ENCODE data around the gene PRPF38B. TPM values are rescaled to one million over a fixed set of nuclear protein-coding genes. Genes with fewer than 3 reads are reported as not detected.
A peak's percentile ranks its signal among the peaks of the same experiment; 100 is the strongest.

The PRPF38B gene
- 10 to 100 TPM; 85.9 to 91.2 TPM for total RNA-seq

DNA sequence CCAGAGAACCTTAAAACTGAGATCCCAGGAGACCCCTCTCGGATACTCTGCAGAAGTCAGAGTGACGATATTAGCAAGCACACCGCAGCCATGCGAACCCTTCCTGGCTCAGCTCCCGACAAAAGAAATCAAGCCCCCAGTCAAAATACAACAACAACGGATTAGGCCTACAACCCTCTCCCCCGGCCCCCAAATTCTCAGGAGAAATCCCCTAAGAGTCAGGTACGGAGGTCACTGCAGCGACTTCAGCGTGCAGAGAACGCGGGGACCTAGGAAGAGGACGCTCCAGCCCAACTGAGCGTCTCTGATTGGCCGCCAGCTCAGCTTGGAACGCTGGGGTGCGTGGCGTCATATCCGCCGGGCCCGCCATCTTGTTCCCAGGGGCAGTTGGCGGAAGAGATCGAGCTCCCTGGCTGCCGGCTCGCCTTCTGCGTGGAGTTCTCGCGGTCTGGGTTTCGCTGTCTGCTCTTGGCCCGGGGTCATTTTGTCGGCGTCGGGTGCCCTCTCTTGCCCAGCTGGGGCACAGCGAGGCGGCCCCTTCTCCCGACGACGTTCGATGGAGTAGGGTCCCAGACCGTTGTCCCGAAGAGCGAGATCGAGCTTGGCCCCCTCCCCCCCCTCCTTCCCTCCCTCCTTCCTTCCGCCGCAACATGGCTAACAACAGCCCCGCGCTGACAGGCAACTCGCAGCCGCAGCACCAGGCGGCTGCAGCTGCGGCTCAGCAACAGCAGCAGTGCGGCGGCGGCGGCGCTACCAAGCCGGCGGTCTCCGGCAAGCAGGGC lies at the start of gene PRPF38B:
PRPF38B (plus strand) TSS at position 369 of the 782 bp plus-strand sequence; CDS start at position 651, 282 bp downstream.
- ATAC-seq (ENCODE audit: low read depth) (peak; percentile 84), DNase-seq (peak; percentile 93)
- peak within 1 kb of the TSS; percentile 95 for H3K4me3 Mint-ChIP-seq
- peaks cover 28% of the 10 kb centered on the region for H3K36me3 Mint-ChIP-seq
- peaks cover 2% of the 10 kb centered on the region for H3K27me3 Mint-ChIP-seq
- no peaks in the 10 kb centered on the region for H3K9me3 Mint-ChIP-seq
- POLR2A ChIA-PET, result interaction anchor here (0.5 to 5.6 kb wide), 38 partner anchors 10 to 1647 kb away, joined by 3 to 258 read pairs (median 5); partner anchors contain the start of genes CLCC1, EEIG2, GPSM2 and HENMT1
- H3K4me1 Mint-ChIP-seq, result peaks cover 28% of the 10 kb centered on the region
- peak within 1 kb of the TSS; percentile 99 for H3K27ac Mint-ChIP-seq

GRCh38 chr1:108643492-108644335 lies 48.4 kb upstream of the PRPF38B start:
- POLR2A ChIA-PET, result interaction anchor here (0.7 to 7.9 kb wide), 10 partner anchors 17 to 457 kb away, joined by 3 to 258 read pairs (median 4); partner anchors contain the start of genes EEIG2, HENMT1, PRPF38B and SLC25A24
- H3K27me3 Mint-ChIP-seq, result no peaks in the 10 kb centered on the region
- H3K4me1 Mint-ChIP-seq, result peaks cover 65% of the 10 kb centered on the region
- peaks cover 29% of the 10 kb centered on the region for H3K36me3 Mint-ChIP-seq
- peak overlapping the region; percentile 20 for H3K4me3 Mint-ChIP-seq
- H3K27ac Mint-ChIP-seq, result peak overlapping the region; percentile 97
- ATAC-seq (ENCODE audit: low read depth), result no peak
- H3K9me3 Mint-ChIP-seq, result no peaks in the 10 kb centered on the region
- no peak for DNase-seq

DNA sequence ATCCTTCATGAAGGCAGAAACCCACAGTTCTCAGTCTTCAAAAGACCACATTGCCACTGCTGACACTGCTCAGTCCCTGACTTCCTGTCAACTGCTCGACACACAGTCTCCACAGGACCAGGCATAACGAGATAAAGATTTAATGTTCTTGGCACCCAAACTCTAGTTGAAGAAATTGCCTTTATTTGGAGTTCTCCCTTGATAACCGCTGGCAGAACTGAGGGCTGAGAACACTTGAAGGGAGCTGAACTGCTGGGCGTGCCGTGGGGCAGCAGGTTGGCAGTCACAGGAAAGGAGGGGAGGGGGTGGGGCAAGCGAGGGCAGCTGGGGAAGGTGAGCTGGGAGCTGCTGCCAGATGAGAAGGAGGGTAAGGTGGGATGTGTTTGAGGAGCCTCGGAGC lies 47.1 kb upstream of the PRPF38B start:
- peaks cover 62% of the 10 kb centered on the region for H3K4me1 Mint-ChIP-seq
- no peaks in the 10 kb centered on the region for H3K9me3 Mint-ChIP-seq
- H3K4me3 Mint-ChIP-seq, result peak overlapping the region; percentile 78
- ATAC-seq (ENCODE audit: low read depth) (peak; percentile 61), DNase-seq (peak; percentile 49)
- peak overlapping the region; percentile 97 for H3K27ac Mint-ChIP-seq
- H3K36me3 Mint-ChIP-seq, result peaks cover 36% of the 10 kb centered on the region
- POLR2A ChIA-PET, result interaction anchor here (0.7 to 7.9 kb wide), 7 partner anchors 16 to 456 kb away, joined by 3 to 258 read pairs (median 4); partner anchors contain the start of genes EEIG2, HENMT1, PRPF38B and SLC25A24
- no peaks in the 10 kb centered on the region for H3K27me3 Mint-ChIP-seq

- POLR2A ChIA-PET, result interaction anchor here (0.8 to 7.9 kb wide), 10 partner anchors 11 to 455 kb away, joined by 3 to 258 read pairs (median 5); partner anchors contain the start of genes EEIG2, HENMT1, PRPF38B and SLC25A24
- peaks cover 56% of the 10 kb centered on the region for H3K4me1 Mint-ChIP-seq
- no peaks in the 10 kb centered on the region for H3K27me3 Mint-ChIP-seq
- peak overlapping the region; percentile 97 for H3K27ac Mint-ChIP-seq
- peaks cover 37% of the 10 kb centered on the region for H3K36me3 Mint-ChIP-seq
- ATAC-seq (ENCODE audit: low read depth) (no peak), DNase-seq (no peak)
- H3K4me3 Mint-ChIP-seq, result peak overlapping the region; percentile 78
- no peaks in the 10 kb centered on the region for H3K9me3 Mint-ChIP-seq
Observed at GRCh38 chr1:108645564-108646184, 46.4 kb upstream of the PRPF38B start.

DNA sequence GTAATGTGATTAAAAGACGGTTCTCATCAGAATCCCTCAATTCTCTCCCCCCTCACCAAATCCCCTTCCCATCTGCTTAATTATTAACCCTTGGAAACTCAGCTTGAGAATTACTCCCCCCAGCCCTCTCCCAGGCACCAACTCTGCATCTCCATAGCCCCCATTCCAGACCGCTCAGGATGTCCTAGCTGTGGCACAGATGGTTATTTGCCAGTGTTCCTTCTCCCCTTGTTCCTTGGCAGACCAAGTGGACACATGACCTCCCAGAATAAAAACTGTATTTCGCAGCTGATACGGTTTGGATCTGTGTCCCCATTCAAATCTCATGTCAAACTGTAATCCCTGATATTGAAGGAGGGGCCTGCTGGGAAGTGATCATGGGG lies 45.9 kb upstream of the PRPF38B start:
- H3K27me3 Mint-ChIP-seq, result no peaks in the 10 kb centered on the region
- DNase-seq (no peak), ATAC-seq (ENCODE audit: low read depth) (no peak)
- H3K9me3 Mint-ChIP-seq, result no peaks in the 10 kb centered on the region
- peaks cover 43% of the 10 kb centered on the region for H3K36me3 Mint-ChIP-seq
- H3K4me3 Mint-ChIP-seq, result peak overlapping the region; percentile 78
- H3K27ac Mint-ChIP-seq, result peak overlapping the region; percentile 97
- peaks cover 56% of the 10 kb centered on the region for H3K4me1 Mint-ChIP-seq
- POLR2A ChIA-PET, result interaction anchor here (0.7 to 7.9 kb wide), 18 partner anchors 9 to 814 kb away, joined by 3 to 258 read pairs (median 6); partner anchors contain the start of genes EEIG2, GPSM2, HENMT1 and PRPF38B

GRCh38 chr1:108646648-108647269 lies 45.4 kb upstream of the PRPF38B start:
- ATAC-seq (ENCODE audit: low read depth) (peak; percentile 80), DNase-seq (peak; percentile 83)
- Mint-ChIP-seq H3K4me3 (peak overlapping the region; percentile 78), H3K27me3 (no peaks in the 10 kb centered on the region), H3K27ac (peak overlapping the region; percentile 97), H3K9me3 (peaks cover 2% of the 10 kb centered on the region), H3K36me3 (peaks cover 45% of the 10 kb centered on the region), H3K4me1 (peaks cover 54% of the 10 kb centered on the region)
- POLR2A ChIA-PET, result interaction anchor here (0.7 to 7.9 kb wide), 21 partner anchors 9 to 814 kb away, joined by 3 to 258 read pairs (median 5); partner anchors contain the start of genes EEIG2, GPSM2, HENMT1 and PRPF38B

- H3K27ac Mint-ChIP-seq, result no peak overlapping the region
- ATAC-seq (ENCODE audit: low read depth) (no peak), DNase-seq (no peak)
- H3K4me3 Mint-ChIP-seq, result no peak overlapping the region
- H3K27me3 Mint-ChIP-seq, result no peaks in the 10 kb centered on the region
- peaks cover 78% of the 10 kb centered on the region for H3K36me3 Mint-ChIP-seq
- peaks cover 24% of the 10 kb centered on the region for H3K4me1 Mint-ChIP-seq
- H3K9me3 Mint-ChIP-seq, result peaks cover 4% of the 10 kb centered on the region
- POLR2A ChIA-PET, result no interaction called here
Observed at GRCh38 chr1:108653431-108654105, 38.5 kb upstream of the PRPF38B start.

- POLR2A ChIA-PET, result interaction anchor here (3.3 kb wide), 1 partner anchor 11 kb away, joined by 20 read pairs; no protein-coding TSS in a partner anchor
- Mint-ChIP-seq H3K27ac (no peak overlapping the region), H3K4me3 (no peak overlapping the region), H3K9me3 (peaks cover 2% of the 10 kb centered on the region), H3K36me3 (peaks cover 46% of the 10 kb centered on the region), H3K27me3 (no peaks in the 10 kb centered on the region), H3K4me1 (peaks cover 36% of the 10 kb centered on the region)
- DNase-seq, result no peak
- no peak for ATAC-seq (ENCODE audit: low read depth)
Observed at GRCh38 chr1:108657356-108658080, 34.6 kb upstream of the PRPF38B start.

- POLR2A ChIA-PET, result interaction anchor here (0.7 to 5.9 kb wide), 18 partner anchors 9 to 439 kb away, joined by 3 to 200 read pairs (median 4); partner anchors contain the start of genes EEIG2, PRPF38B and TMEM167B
Observed at GRCh38 chr1:108661030-108661609, 31.0 kb upstream of the PRPF38B start, which contains the start of gene HENMT1. HENMT1 (minus strand) TSS chr1:108661093; CDS start chr1:108659884, 1,209 bp downstream.

DNA sequence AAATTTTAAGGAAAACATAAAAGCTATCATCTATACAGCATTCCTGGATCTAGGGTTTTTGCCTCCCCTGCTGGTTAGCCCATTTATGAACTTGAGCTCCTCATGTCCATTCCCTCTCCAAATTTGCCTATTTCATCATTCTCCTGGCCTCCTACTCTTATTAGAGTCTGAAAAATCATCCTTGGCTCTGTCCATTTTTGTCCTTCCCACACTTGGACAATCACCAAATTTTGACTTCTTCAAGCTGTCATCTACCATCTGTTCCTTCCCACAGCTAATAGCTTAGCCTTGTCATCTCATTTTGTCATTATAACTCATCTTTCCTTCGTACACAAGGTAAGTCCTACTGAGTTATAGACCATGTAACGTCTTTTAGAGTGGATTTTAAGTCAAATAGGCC lies 29.0 kb upstream of the PRPF38B start:
- peaks cover 20% of the 10 kb centered on the region for H3K4me1 Mint-ChIP-seq
- no peaks in the 10 kb centered on the region for H3K27me3 Mint-ChIP-seq
- H3K27ac Mint-ChIP-seq, result peak overlapping the region; percentile 11
- no peak for ATAC-seq (ENCODE audit: low read depth)
- POLR2A ChIA-PET, result interaction anchor here (5.3 to 5.9 kb wide), 2 partner anchors 17 to 30 kb away, joined by 175 to 200 read pairs; partner anchors contain the start of gene PRPF38B
- H3K4me3 Mint-ChIP-seq, result no peak overlapping the region
- H3K36me3 Mint-ChIP-seq, result peaks cover 8% of the 10 kb centered on the region
- no peak for DNase-seq
- no peaks in the 10 kb centered on the region for H3K9me3 Mint-ChIP-seq

More at GRCh38 chr1:108661030-108661609, 31.0 kb upstream of the PRPF38B start, which contains the start of gene HENMT1:
- no peaks in the 10 kb centered on the region for H3K9me3 Mint-ChIP-seq
- peaks cover 21% of the 10 kb centered on the region for H3K36me3 Mint-ChIP-seq
- DNase-seq, result peak; percentile 87
- no peaks in the 10 kb centered on the region for H3K27me3 Mint-ChIP-seq
- ATAC-seq (ENCODE audit: low read depth), result peak; percentile 82
- peak within 1 kb of the TSS; percentile 96 for H3K27ac Mint-ChIP-seq
- H3K4me1 Mint-ChIP-seq, result peaks cover 31% of the 10 kb centered on the region
- peak within 1 kb of the TSS; percentile 86 for H3K4me3 Mint-ChIP-seq

- Mint-ChIP-seq H3K4me3 (no peak overlapping the region), H3K27me3 (peaks cover 2% of the 10 kb centered on the region), H3K27ac (no peak overlapping the region), H3K36me3 (peaks cover 10% of the 10 kb centered on the region), H3K4me1 (peaks cover 17% of the 10 kb centered on the region), H3K9me3 (no peaks in the 10 kb centered on the region)
- POLR2A ChIA-PET, result interaction anchor here (1.0 kb wide), 1 partner anchor 28 kb away, joined by 4 read pairs; the partner anchor contains the start of gene PRPF38B
- no peak for ATAC-seq (ENCODE audit: low read depth)
- no peak for DNase-seq
Observed at GRCh38 chr1:108664481-108664880, 27.6 kb upstream of the PRPF38B start.

Data from activated naive CD8-positive, alpha-beta T cell treated with anti-CD3 and anti-CD28 coated beads, Interleukin-2, amount 10 ng/mL, durations not matched to agents 7 days and 5 days (primary cell).